HepG2 (cell line): ENCODE results near the gene ARMC5. TPM values are rescaled to one million over a fixed set of nuclear protein-coding genes. Genes with fewer than 3 reads are reported as not detected.

Source experiments
- CBX1 ChIP-seq: IDR thresholded peaks from one replicate; pipeline ENCODE4 v1.6.1; 2016; ENCODE audit warnings: antibody characterized with exemption, low read depth
- HCFC1 ChIP-seq: fragments of 150-350 bp; IDR thresholded peaks from 2 replicates; pipeline ENCODE4 v1.6.1; 2014; ENCODE audit warnings: low read depth, low read length
- HOXA9 ChIP-seq: sonication (generic); formaldehyde crosslinking; IDR thresholded peaks from 2 replicates; pipeline ENCODE4 v1.8.1; 2022; ENCODE audit warnings: missing genetic modification reagents, mild to moderate bottlenecking, moderate library complexity, borderline replicate concordance
- KMT2B ChIP-seq: IDR thresholded peaks from 2 replicates; pipeline ENCODE4 v1.6.1; 2016; ENCODE audit warnings: missing genetic modification reagents, missing compliant biosample characterization
- MBD4 ChIP-seq: IDR thresholded peaks from 2 replicates; pipeline ENCODE4 v1.6.1; 2012; ENCODE audit warnings: low read length, inconsistent platforms, borderline replicate concordance
- RORA ChIP-seq: sonication (generic); formaldehyde crosslinking; IDR thresholded peaks from 2 replicates; pipeline ENCODE4 v1.5.0; 2020; ENCODE audit warnings: mild to moderate bottlenecking, missing genetic modification reagents, moderate library complexity
- RXRB ChIP-seq: IDR thresholded peaks from 2 replicates; pipeline ENCODE4 v1.6.1; 2016; ENCODE audit warnings: borderline replicate concordance, missing genetic modification reagents, missing compliant biosample characterization
- ZKSCAN1 ChIP-seq: fragments of 150-350 bp; IDR thresholded peaks from 2 replicates; pipeline ENCODE4 v1.6.1; 2014; ENCODE audit warnings: low read length
- ZMAT5 ChIP-seq: sonication (generic); formaldehyde crosslinking; IDR thresholded peaks from 2 replicates; pipeline ENCODE4 v1.5.0; 2020; ENCODE audit warnings: mild to moderate bottlenecking, low read depth, missing genetic modification reagents, borderline replicate concordance
- ZNF253 ChIP-seq: sonication (generic); formaldehyde crosslinking; IDR thresholded peaks from 2 replicates; pipeline ENCODE4 v1.8.0; 2022; ENCODE audit warnings: mild to moderate bottlenecking, missing genetic modification reagents, borderline replicate concordance
- ZNF350 ChIP-seq: sonication (generic); formaldehyde crosslinking; IDR thresholded peaks from 2 replicates; pipeline ENCODE4 v1.4.0; 2020; ENCODE audit warnings: mild to moderate bottlenecking, low read depth, missing genetic modification reagents, borderline replicate concordance
- ZNF644 ChIP-seq: IDR thresholded peaks from 2 replicates; pipeline ENCODE4 v1.6.1; 2016; ENCODE audit warnings: low read depth
- ZNF790 ChIP-seq: sonication (generic); formaldehyde crosslinking; IDR thresholded peaks from 2 replicates; pipeline ENCODE4 v1.8.0; 2022; ENCODE audit warnings: missing genetic modification reagents, mild to moderate bottlenecking, borderline replicate concordance
- ZNF879 ChIP-seq: sonication (generic); formaldehyde crosslinking; IDR thresholded peaks from 2 replicates; pipeline ENCODE4 v1.8.1; 2023; ENCODE audit warnings: missing genetic modification reagents
- polyA plus RNA-seq, 8 experiments: library from polyadenylated mRNA; depleted of rRNA in 3 of 8; stranded (reverse) in 7 of 8; unstranded in 1 of 8; fragments of >200 nt; fragmentation: Illumina TruSeq in 4 of 8; extraction: Trizol in 4 of 8; gene quantifications; 2 replicates each; pipeline versions ENCODE4 v1.2.1 to v1.2.3, GENCODE V29; 2011 to 2016; ENCODE audit warnings: low read depth in 4 of 8, missing spikeins in 1 of 8, mixed read lengths in 1 of 8; ENCODE audit not compliant: insufficient read depth in 1 of 8
- total RNA-seq, 5 experiments: library from RNA; depleted of rRNA; stranded (reverse); fragments of >200 nt; fragmentation: Illumina TruSeq; extraction: Trizol; gene quantifications; 2 replicates each; pipeline ENCODE4 v1.2.3, GENCODE V29; 2016; ENCODE audit warnings: low read depth in 1 of 5
- TF ChIP-seq, protein P1 (sequence below): sonication (generic); formaldehyde crosslinking; IDR thresholded peaks from 2 replicates; pipeline ENCODE4 v1.5.0; 2020; ENCODE audit warnings: mild to moderate bottlenecking, missing genetic modification reagents, borderline replicate concordance
- TF ChIP-seq, protein P2 (sequence below): sonication (generic); formaldehyde crosslinking; IDR thresholded peaks from 2 replicates; pipeline ENCODE4 v1.4.0; 2020; ENCODE audit warnings: low read depth, mild to moderate bottlenecking, missing genetic modification reagents
- TF ChIP-seq, protein P3 (sequence below): sonication (generic); formaldehyde crosslinking; IDR thresholded peaks from 2 replicates; pipeline ENCODE4 v1.8.1; 2023; ENCODE audit warnings: missing genetic modification reagents, mild to moderate bottlenecking, borderline replicate concordance

Gene ARMC5
- total and polyA plus RNA-seq, 2 of the 13 experiments (the other 11 are each of a cell fraction or from before 2014, with no cell fraction given), result 10.8 to 22.3 TPM

DNA sequence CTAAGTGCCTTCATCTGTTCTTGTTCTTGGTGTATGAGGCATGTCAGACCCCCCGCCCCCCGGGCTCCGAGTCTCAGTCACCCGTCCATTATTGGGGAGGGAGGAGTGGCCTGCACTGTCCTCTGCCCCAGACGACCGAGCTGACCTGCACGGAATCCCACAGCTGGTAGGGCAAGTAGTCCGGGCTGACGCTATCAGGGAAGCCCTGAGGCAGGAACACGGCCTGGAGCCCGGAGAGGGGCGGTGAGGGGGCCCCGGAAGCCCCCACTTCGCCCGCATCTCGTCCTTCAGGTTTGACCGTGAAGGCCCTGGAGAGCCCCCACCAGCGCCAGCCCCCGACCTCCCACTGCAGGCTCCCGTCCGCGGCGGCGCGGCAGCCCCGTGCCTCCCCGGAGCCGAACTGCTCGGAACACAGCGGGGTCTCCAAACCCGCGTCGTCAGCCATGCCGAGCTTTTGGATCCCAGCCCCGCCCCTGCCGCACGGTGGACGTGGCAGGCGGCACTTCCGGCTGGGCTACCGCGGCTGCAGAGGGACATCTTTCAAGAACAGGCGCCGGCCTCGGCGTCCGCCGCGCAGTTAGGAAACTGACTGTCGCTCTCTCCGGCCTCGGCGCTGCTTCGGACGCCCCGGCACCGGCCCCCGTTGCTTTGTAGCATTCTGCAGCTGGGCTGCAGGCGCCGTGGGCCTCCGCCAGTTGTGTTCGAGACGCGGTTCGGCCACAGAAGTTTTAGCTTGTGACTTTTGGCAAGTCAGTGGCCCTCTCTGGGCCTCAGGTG lies 48.8 kb downstream of the ARMC5 start, which contains the start of gene RUSF1 (continued):
- TF ChIP-seq ZNF644 (CRISPR knock-in tag) (0 out of 2 replicates have a peak, but pooled peaks have one; percentile 26), HCFC1 (peak; percentile 70), ZKSCAN1 (no peak), HOXA9 (CRISPR knock-in tag) (no peak; the same call in 1 of the 2 replicates), ZNF350 (CRISPR knock-in tag) (peak; percentile 96), MBD4 (no peak), RXRB (CRISPR knock-in tag) (peak; percentile 86), KMT2B (CRISPR knock-in tag) (peak; percentile 96), ZNF790 (CRISPR knock-in tag) (peak; percentile 82; the same call in 1 of the 2 replicates), RORA (CRISPR knock-in tag) (no peak), ZNF253 (no peak), ZMAT5 (CRISPR knock-in tag) (no peak), CBX1 (peak; percentile 79), ZNF879 (CRISPR knock-in tag) (no peak)
- TF ChIP-seq, protein P1, sequence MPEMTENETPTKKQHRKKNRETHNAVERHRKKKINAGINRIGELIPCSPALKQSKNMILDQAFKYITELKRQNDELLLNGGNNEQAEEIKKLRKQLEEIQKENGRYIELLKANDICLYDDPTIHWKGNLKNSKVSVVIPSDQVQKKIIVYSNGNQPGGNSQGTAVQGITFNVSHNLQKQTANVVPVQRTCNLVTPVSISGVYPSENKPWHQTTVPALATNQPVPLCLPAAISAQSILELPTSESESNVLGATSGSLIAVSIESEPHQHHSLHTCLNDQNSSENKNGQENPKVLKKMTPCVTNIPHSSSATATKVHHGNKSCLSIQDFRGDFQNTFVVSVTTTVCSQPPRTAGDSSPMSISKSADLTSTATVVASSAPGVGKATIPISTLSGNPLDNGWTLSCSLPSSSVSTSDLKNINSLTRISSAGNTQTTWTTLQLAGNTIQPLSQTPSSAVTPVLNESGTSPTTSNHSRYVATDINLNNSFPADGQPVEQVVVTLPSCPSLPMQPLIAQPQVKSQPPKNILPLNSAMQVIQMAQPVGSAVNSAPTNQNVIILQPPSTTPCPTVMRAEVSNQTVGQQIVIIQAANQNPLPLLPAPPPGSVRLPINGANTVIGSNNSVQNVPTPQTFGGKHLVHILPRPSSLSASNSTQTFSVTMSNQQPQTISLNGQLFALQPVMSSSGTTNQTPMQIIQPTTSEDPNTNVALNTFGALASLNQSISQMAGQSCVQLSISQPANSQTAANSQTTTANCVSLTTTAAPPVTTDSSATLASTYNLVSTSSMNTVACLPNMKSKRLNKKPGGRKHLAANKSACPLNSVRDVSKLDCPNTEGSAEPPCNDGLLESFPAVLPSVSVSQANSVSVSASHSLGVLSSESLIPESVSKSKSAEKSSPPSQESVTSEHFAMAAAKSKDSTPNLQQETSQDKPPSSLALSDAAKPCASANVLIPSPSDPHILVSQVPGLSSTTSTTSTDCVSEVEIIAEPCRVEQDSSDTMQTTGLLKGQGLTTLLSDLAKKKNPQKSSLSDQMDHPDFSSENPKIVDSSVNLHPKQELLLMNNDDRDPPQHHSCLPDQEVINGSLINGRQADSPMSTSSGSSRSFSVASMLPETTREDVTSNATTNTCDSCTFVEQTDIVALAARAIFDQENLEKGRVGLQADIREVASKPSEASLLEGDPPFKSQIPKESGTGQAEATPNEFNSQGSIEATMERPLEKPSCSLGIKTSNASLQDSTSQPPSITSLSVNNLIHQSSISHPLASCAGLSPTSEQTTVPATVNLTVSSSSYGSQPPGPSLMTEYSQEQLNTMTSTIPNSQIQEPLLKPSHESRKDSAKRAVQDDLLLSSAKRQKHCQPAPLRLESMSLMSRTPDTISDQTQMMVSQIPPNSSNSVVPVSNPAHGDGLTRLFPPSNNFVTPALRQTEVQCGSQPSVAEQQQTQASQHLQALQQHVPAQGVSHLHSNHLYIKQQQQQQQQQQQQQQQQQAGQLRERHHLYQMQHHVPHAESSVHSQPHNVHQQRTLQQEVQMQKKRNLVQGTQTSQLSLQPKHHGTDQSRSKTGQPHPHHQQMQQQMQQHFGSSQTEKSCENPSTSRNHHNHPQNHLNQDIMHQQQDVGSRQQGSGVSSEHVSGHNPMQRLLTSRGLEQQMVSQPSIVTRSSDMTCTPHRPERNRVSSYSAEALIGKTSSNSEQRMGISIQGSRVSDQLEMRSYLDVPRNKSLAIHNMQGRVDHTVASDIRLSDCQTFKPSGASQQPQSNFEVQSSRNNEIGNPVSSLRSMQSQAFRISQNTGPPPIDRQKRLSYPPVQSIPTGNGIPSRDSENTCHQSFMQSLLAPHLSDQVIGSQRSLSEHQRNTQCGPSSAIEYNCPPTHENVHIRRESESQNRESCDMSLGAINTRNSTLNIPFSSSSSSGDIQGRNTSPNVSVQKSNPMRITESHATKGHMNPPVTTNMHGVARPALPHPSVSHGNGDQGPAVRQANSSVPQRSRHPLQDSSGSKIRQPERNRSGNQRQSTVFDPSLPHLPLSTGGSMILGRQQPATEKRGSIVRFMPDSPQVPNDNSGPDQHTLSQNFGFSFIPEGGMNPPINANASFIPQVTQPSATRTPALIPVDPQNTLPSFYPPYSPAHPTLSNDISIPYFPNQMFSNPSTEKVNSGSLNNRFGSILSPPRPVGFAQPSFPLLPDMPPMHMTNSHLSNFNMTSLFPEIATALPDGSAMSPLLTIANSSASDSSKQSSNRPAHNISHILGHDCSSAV (CRISPR knock-in tag), result no peak
- TF ChIP-seq, protein P2, sequence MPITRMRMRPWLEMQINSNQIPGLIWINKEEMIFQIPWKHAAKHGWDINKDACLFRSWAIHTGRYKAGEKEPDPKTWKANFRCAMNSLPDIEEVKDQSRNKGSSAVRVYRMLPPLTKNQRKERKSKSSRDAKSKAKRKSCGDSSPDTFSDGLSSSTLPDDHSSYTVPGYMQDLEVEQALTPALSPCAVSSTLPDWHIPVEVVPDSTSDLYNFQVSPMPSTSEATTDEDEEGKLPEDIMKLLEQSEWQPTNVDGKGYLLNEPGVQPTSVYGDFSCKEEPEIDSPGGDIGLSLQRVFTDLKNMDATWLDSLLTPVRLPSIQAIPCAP (CRISPR knock-in tag), result peak; percentile 55
- TF ChIP-seq, protein P3, sequence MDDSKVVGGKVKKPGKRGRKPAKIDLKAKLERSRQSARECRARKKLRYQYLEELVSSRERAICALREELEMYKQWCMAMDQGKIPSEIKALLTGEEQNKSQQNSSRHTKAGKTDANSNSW (CRISPR knock-in tag), result no peak
